ENCODE data around the gene RNF43.
"Not testable (repeated sequence)": the region's sequence is repeated elsewhere in the genome, so short reads cannot be mapped to it uniquely, and the experiment has no call there.

DNA sequence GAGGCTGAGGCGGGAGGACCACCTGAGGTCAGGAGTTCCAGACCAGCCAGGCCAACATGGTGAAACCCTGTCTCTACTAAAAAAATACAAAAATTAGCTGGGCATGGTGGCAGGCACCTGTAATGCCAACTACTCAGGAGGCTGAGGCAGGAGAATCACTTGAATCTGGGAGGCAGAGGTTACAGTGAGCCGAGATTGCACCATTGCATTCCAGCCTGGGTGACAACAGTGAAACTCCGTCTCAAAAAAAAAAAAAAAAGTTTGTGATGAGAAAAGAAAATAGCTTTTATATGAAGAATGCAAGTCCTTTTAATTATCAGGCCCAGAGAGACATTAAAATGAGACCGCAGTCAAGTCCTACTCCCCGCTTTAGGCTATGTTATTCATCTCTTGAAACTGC is 19.9 kb downstream of the RNF43 start:
- TF ChIP-seq YY1 (IDR thresholded peaks at IDR 0.05; ENCODE audit: insufficient read depth, insufficient read length); SUZ12 (IDR thresholded peaks at IDR 0.05; ENCODE audit: extremely low read depth, insufficient read depth, insufficient read length); ZNF274 (IDR thresholded peaks at IDR 0.05; ENCODE audit: low read depth, low read length): not testable (repeated sequence)
